ENCODE data around the gene PLIN5.

DNA sequence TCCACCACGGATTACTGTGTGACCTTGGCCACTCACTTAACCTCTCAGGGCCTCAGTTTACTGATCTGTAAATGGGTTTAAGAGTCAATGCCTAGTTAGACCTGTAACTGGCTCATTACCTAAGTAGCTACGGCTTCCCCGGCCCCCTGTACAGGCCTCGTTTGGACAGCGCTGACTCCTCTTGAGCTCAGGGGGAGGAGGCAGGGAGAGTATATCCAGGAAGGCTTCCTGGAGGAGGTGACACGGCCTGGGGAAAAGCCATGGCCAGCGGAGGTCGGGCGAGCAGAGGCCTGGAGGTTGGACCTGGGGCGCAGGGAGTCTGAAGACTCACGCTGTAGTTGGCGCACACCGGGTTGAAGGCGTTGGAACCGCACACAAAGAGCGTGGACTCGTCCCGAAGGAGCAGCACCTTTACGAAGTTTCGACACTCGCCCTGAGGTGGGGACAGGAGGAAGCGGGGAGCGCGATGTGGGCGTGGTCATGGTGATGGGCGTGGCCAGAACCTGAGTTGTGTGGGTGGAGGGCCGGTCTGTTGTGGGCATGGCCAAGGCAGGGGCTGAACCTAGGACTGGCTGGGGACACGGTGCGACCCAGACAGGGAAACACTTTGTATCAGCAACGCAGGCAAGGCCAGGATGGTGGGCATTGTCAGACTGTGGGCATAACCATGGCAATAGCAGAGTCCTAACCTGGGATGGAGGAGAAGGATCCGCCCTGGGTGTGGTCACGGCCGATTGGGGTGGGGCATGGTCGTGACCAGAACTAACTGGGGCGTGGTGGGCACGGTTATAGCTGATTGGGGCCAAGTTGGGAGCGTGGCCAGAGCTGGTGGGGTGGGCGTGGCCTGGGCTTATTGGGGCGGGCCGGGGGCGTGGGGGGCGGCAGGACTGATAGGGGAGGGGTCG lies 20.9 kb upstream of the PLIN5 start:
- no peak for TF ChIP-seq EP300 (IDR thresholded peaks at IDR 0.05)
- TF ChIP-seq, protein P1, sequence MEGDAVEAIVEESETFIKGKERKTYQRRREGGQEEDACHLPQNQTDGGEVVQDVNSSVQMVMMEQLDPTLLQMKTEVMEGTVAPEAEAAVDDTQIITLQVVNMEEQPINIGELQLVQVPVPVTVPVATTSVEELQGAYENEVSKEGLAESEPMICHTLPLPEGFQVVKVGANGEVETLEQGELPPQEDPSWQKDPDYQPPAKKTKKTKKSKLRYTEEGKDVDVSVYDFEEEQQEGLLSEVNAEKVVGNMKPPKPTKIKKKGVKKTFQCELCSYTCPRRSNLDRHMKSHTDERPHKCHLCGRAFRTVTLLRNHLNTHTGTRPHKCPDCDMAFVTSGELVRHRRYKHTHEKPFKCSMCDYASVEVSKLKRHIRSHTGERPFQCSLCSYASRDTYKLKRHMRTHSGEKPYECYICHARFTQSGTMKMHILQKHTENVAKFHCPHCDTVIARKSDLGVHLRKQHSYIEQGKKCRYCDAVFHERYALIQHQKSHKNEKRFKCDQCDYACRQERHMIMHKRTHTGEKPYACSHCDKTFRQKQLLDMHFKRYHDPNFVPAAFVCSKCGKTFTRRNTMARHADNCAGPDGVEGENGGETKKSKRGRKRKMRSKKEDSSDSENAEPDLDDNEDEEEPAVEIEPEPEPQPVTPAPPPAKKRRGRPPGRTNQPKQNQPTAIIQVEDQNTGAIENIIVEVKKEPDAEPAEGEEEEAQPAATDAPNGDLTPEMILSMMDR (IDR thresholded peaks at IDR 0.05): no peak
- TF ChIP-seq POLR2AphosphoS5 (IDR thresholded peaks at IDR 0.05): no peak
- TF ChIP-seq POLR2A (IDR thresholded peaks at IDR 0.05): no peak
